Measurements from ENCODE around the gene MYO9B.

The MYO9B gene

DNA sequence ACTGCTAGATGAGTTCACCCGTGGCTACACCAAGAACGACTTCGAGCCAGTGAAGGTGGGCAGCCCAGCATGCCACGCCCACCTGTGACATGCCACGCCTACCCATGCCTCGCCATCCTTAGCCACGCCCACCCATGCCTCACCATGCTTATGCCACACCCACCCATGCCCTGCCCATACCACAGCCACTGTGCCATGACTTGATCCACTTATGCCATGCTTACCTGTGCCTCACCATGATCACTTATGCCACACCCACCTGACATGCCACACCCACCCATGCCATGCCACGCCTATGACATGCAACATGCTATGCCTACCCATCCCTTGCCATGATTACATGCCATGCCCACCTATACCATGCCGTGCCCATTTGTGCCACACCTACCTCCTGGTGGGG, 126.7 kb downstream of the MYO9B start:
- intact Hi-C loops (cut with DNase I) = no loop called here

DNA sequence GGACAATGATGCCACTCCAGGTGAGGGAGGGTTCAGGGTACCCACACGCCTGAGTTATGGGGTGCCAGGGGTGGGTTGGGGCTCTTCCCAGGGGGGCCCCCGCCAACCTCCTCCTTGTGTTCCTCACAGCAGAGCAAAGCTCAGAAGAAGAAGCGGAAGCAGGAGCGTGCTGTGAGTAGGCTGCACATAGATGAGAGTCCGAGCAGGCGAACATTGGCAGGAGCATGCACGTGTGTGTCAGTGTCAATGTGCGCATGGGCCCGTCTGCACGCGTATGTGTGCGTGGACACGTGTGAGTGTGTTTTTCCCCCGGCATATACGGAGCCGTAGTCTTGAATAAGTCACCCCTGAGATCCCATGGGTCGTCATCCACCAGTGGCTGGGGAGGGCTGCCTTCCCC, 127.1 kb downstream of the MYO9B start:
- intact Hi-C loops (cut with DNase I) = no loop called here
- no peak for DNase-seq

More for the DNA sequence above, 126.7 kb downstream of the MYO9B start:
- no peak for DNase-seq

DNA sequence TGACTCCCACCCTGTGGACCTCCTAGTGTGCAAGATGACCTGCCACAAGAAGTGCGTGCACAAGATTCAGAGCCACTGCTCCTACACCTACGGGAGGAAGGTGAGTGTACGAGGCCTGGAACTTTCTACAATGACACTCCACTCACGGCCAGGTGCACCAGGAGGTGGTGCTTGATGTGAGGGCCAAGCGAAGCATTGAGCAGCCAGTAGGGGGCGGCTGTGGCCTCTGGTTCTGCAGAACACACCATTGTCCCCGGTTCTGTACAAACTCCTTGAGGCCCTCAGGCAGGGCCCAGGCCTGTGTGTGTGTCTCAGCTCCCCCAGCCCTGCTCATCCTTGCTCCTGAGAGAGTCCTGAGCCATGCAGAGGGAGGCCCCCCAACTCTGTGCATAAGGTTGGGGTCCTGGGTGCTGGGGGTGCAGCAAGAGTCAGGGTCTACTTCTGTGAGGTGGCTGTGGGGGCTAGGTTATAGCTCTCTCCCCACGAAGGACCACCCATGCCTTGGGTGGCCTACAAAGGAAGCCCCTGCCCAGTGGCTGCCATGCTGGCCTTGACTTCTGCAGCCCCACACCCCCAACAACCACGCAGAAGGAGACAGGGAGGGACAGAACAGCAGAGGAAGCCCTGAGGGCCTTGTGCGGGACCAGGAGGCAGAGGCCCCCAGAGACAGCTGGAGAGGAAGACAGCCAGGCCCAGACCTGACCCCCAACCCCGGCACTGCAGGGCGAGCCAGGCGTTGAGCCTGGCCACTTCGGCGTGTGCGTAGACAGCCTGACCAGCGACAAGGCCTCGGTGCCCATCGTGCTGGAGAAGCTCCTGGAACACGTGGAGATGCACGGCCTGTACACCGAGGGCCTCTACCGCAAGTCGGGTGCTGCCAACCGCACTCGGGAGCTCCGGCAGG, 129.9 kb downstream of the MYO9B start:
- peak in 8 of 10 donors; percentile 22 to 94 (median 60) for DNase-seq

DNA sequence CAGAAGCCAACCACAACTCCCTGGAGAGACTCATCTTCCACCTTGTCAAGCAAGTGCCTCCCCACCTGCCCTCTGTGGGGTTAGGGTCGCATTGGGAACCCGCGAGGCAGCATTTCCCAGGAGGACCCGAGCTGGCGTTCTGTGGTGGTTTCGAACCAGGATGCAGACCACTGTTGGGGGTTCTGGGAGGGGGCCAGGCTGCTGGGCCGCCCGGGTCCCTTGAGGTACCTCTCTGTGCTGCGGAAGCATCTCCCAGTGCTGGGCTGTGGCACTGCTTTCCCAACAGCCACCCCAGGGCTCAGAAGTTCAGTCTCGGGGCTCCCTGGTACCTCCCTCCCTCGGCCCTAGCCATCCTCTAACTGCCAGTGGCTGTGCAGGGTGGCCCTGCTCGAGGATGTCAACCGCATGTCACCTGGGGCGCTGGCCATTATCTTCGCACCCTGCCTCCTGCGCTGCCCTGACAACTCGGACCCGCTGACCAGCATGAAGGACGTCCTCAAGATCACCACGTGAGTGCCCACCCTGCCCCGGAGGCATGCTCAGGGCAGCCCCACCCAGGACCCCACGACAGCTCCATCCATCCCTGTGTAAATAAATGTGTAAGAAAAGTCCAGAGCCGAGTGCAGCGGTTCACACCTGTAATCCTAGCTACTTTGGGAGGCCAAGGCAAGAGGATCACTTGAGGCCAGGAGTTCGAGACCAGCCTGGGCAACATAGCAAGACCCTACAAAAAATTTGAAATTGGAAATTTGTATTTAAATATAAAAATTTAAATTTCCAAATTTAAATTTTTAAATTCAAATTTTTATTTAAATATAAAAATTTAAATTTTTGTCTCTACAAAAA, 131.4 kb downstream of the MYO9B start:
- intact Hi-C loops (cut with DNase I) = loop anchor here (1.0 kb wide), 1 partner anchor 75 kb away; no protein-coding TSS in a partner anchor
- DNase-seq = no peak

More for the DNA sequence above, 129.9 kb downstream of the MYO9B start:
- intact Hi-C loops (cut with DNase I) = loop anchor here (1.0 kb wide), 1 partner anchor 77 kb away; no protein-coding TSS in a partner anchor

DNA sequence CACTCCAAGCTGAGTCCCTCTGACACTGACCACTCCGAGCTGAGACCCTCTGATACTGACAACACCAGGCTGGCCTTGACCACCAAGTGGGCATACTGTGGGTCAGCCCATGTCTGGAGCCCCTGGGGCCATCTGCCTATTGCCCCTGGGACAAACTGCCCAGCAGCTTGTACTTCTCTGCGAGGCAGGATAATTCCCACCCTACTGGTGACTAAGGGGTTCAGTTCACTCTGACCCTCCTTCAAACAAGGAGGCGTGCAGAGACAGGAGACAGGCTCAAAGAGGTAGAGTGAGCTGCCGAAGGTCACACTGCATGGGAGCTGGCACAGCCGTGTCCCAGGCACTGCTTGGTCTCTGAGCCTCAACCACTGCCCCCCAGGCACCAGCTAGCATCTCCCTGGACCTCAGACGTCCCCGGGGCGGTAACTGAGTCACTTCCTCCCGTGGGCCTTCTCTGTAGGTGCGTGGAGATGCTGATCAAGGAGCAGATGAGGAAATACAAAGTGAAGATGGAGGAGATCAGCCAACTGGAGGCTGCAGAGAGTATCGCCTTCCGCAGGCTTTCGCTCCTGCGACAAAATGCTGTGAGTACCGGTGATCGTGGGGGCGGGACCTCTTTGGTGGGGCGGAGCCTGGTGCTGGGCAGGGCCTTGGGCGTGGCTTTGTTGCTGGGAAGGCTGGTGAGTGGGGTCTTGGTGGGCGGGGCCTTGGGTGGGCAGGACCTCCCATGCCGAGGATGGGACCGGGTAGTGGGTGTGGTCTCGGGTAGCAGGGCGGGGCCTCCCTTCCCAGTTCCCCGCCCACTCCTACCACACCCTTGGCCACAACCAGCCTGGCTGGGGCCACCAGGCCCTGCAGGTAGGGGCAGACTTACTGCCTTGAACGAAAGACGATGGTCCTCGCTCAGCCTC, 133.8 kb downstream of the MYO9B start:
- intact Hi-C loops (cut with DNase I) = loop anchor here (10.0 kb wide), 2 partner anchors 55 to 135 kb away; partner anchors contain the start of genes BABAM1, HAUS8, MYO9B and USHBP1
- no peak for DNase-seq

DNA sequence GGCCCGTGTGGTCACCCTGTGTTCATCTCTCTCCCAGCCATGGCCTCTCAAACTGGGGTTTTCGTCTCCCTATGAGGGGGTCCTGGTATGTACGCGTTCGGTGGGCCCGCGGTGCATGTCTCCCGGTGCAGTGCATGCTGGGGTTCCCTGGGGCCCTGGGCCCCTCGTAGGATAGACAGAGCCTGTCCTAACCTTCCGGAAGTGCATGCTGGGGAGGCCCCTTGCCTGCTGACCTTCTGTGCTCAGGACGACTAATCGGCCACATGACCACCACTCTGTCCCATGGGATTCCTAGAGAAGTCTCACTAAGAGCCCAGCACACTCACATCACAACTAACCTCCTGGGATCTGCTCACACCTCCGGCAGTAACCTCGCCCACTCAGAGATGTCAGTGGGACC, 134.7 kb downstream of the MYO9B start:
- no peak for DNase-seq
- intact Hi-C loops (cut with DNase I) = loop anchor here (10.0 kb wide), 2 partner anchors 55 to 135 kb away; partner anchors contain the start of genes BABAM1, HAUS8, MYO9B and USHBP1

DNA sequence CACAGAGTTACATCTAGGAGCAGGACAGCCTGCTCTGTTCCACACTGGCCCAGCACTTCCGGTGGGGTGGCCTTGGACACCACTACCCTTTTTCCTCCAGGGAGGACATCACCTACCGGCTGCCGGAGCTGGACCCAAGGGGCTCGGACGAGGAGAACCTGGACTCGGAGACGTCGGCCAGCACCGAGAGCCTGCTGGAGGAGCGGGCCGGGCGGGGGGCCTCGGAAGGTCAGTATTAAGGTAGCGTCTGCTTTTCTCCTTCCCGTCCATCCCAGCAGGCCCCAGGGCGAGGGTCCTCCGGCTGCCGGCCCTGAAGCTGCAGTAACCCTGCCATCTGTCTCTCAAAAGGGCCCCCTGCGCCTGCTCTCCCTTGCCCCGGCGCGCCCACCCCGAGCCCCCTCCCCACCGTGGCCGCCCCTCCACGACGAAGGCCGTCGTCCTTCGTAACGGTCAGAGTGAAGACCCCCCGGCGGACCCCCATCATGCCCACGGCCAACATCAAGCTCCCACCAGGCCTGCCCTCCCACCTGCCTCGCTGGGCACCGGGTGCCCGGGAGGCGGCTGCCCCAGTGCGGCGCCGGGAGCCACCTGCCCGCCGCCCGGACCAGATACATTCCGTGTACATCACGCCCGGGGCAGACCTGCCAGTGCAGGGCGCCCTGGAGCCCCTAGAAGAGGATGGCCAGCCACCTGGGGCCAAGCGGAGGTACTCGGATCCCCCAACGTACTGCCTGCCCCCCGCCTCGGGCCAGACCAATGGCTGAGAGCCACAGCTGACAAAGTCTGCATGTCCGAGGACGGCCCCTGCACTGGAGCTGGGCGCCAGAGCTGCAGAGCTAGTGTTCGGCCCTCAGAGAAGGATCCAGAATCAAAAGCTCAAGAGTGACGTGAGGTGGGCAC, 136.2 kb downstream of the MYO9B start:
- peak in 1 of 10 donors; percentile 81 for DNase-seq
- intact Hi-C loops (cut with DNase I) = loop anchor here (10.0 kb wide), 2 partner anchors 53 to 137 kb away; partner anchors contain the start of genes BABAM1, HAUS8, MYO9B and USHBP1

DNA sequence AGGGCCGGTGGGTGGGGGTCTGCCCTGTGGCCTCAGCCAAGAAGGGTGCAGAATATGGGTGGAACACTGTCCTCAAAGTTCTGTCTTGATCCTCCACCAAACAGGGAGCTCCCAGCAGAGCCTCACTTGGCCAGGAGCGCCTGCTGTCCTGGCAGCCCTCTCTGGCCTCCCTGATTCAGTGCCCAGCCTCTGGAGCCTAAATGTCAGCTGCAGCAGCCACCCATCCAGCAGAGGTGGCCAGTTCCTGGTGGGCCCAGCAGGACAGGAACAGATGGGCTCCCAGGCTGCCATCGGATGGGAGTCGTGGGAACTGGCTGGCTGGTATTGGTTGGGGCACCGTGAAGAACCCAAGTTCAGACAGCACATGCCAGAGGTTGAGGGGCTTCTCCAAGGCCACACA, 137.8 kb downstream of the MYO9B start:
- DNase-seq = no peak
- intact Hi-C loops (cut with DNase I) = loop anchor here (10.0 kb wide), 2 partner anchors 51 to 139 kb away; partner anchors contain the start of genes BABAM1, HAUS8, MYO9B and USHBP1

DNA sequence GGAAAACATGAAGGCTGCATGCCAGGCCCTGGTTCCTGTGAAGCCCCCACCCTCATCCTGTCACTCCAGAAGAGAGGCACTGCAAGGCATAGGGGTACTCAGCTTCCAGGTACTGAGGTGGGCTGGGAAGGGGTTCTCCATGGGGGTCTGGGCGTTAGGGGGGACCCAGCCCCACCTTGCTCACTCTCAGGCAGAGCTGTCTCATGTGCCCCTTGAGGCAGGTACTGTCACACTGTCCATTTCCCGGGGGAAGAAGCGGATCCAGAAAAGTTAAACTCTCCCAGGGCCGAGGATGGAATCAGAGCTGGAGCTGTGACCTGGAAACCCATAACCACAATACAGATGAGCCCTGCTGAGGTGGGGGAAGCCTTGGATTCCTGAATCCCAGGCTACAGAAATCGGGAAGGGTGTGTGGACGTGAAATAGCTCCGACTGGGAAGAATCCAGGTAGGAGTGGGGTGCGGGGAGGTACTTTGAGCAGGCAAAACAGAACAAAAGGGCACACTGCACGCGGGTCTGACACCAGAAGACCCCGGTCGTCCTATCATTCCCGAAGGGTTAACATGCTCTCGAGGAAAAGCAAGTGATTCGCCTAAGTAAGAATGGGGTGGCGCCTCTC, 139.0 kb downstream of the MYO9B start:
- DNase-seq = no peak
- intact Hi-C loops (cut with DNase I) = loop anchor here (10.0 kb wide), 2 partner anchors 50 to 140 kb away; partner anchors contain the start of genes BABAM1, HAUS8, MYO9B and USHBP1

DNA sequence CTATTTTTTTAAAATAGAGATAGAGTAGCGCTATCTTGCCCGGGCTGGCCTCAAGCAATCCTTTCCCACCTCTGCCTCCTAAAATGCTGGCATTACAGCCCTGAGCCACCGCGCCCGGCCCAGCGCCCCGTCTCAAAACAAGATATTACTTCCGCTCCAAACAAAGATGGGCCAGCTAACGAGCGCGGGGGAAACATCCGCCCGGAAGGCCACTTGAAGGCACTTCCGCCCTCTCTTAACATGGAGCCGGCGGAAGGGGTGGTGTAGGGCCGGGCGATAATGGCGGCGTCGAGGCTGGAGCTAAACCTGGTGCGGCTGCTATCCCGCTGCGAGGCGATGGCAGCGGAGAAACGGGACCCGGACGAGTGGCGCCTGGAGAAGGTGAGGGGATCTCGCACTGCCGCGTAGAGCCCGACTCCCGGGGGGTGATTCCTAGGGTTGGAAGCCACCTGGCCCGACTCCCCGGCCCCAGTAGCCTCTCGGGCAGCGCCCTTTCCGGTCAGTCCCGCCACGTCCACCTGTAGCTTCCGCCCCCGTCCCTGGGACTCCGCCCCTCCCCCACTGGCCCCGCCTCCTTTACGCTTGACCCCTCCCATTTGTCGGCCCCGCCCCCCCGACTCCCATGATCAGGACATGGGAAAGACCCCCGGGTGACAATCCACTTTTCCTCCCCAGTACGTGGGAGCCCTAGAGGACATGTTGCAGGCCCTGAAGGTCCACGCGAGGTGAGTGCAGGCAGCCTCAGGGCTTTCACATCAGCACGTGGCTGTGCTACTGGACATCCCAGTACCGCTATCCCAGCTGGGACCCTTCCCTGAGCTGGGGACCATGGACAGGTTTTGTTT, 139.8 kb downstream of the MYO9B start, which contains the start of gene USE1:
Gene USE1, plus strand, starts transcription at position 231 of the 845 bp plus-strand sequence. Its CDS starts 49 bp downstream, at position 280.
- peak; percentile 82 to 98 (median 88) for DNase-seq
- intact Hi-C loops (cut with DNase I) = loop anchor here (10.0 kb wide), 2 partner anchors 49 to 141 kb away; partner anchors contain the start of genes BABAM1, HAUS8, MYO9B and USHBP1

DNA sequence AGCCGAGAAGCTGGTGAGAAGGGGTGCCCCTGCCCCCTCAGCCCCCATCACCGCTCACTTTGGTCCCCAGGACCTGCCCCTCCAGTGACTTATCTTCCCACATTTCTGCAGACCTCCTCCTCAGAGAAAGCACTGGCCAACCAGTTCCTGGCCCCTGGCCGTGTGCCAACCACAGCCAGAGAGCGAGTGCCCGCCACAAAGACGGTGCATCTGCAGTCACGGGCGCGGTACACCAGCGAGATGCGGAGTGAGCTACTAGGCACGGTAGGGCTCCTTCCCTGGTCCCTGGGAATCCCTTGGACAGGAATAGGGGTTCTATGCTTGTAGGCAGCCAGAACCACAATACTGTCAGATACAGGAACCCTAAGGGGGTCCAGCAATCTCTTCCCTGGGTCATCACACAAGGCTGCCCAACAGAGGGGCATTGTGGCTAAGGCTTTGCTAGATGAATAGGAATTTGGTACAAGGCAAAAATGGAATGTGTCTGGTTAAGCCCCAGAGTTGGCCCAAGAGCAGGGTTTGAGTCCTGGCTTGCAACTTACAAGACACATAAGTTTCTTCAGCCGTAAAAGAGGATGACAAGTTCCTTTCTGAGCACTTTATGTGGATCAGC, 140.6 kb downstream of the MYO9B start:
- DNase-seq = no peak
- intact Hi-C loops (cut with DNase I) = loop anchor here (10.0 kb wide), 2 partner anchors 49 to 141 kb away; partner anchors contain the start of genes BABAM1, HAUS8, MYO9B and USHBP1

DNA sequence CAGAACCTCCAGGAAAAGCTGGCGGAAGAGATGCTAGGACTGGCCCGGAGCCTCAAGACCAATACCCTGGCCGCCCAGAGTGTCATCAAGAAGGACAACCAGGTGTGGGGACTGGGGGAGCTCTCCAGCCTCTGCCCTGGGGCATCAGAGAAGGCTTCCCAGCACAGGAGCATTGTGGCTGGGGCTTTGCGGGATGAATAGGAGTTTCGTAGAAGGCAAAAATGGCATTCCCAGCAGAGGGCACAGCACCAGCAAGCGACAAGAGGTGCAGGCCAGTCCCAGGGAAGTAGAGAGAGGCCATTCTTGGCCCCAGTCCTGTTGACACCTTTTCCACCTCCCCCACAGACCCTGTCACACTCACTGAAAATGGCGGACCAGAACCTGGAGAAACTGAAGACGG, 143.7 kb downstream of the MYO9B start:
- intact Hi-C loops (cut with DNase I) = loop anchor here (10.0 kb wide), 2 partner anchors 46 to 144 kb away; partner anchors contain the start of genes BABAM1, HAUS8, MYO9B and USHBP1
- DNase-seq = no peak

DNA sequence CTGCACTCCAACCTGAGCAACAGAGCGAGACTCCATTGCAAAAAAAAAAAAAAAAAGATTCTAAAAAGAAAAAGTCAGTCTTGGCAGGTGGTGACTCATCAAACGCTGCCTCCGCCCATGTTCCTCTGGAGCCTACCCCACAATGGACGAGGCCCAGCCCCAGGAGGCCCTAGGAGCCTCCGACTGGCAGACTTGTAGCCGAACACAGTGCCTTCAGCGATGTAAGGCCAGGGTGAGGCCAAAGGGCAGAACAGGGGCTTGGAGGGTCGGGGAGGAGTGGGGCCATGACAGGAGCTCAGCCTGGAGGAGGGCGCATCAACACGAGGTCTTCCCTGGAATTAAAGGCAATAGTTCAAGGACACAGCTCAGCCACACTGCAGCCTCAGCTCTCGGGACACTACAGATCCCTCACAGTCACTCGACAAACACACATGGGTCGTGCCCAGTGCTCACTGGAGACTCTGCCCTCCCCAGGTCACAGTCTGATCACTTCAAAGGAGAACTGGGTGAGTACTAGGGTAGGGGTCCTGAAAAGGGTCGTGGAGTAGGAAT, 144.7 kb downstream of the MYO9B start:
- DNase-seq = no peak

DNA sequence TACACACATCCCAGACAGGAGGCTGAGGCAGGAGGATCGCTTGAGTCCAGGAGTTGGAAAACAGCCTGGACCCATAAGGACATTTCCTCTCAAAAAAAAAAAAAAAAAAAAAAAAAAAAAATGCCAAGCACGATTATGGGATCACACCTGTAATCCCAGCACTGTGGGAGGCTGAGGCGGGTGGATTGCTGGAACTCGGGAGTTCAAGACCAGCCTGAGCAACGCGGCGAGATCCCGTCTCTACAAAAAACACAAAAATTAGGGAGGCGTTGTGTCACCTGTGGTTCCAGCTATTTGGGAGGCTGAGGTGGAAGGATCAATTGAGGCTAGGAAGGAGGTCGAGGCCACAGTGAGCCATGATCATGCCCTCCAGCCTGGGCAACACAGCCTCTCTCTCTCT, 149.5 kb downstream of the MYO9B start:
- intact Hi-C loops (cut with DNase I) = no loop called here
- DNase-seq = no peak

More for the DNA sequence above, 144.7 kb downstream of the MYO9B start:
- intact Hi-C loops (cut with DNase I) = no loop called here

DNA sequence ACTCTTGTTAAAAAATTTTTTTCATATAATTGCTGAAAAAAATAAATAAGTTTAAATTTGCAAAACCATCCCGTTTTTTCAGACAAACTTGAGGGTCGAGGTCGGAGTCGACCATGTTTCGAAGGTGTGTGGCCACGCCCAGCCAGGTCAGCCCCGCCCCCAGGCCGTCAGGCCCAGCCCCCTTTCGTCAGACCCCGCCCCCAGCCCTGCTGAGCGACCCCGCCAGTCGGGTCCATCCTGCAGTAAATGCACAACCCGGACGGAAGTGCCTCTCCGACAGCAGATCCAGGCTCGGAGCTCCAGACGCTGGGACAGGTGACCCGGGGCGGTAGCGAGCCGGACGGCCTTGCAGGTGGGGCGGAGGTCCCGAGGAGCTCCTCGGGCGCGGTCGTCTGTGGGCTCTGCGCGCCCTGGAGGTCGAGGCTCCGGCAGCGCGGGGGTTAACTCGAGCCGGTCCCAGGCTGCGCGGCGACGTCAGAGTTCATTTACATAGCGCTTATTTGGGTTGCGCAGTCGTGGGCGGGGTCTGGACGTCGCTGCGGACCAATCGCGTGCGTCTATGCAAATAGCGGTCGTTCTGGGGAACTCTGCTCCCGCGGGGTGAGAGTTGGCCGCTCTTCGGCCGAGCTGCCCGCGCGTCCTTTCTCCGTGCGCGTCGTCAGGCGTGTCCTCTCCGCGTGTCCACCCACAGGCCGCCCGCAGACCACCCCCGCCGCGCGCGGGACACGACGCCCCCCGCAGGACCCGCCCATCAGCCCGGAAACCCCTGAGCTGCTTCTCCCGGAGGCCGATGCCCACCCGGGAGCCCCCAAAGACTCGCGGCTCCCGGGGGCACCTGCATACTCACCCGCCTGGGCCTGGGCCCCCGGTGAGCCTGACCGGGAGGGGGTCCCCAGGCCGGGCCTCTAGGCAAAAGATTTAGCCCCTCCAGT, 150.7 kb downstream of the MYO9B start, which contains the start of gene OCEL1:
Gene OCEL1, plus strand, starts transcription at position 225 of the 932 bp plus-strand sequence. Its CDS starts 22 bp downstream, at position 247.
- peak; percentile 96 to 100 (median 99) for DNase-seq
- intact Hi-C loops (cut with DNase I) = no loop called here

Data from posterior cingulate gyrus (tissue), 11 donors.